ENCODE measurements around the gene TASP1. TPM values are rescaled to one million over a fixed set of nuclear protein-coding genes. Genes with fewer than 3 reads are reported as not detected.

Gene TASP1
- total and polyA plus RNA-seq, 4 donors = 2.5 to 10.0 (median 4.7) TPM

GRCh38 chr20:13356591-13356990 lies 282.1 kb downstream of the TASP1 start:
- Histone ChIP-seq H3K36me3 (ENCODE audit: control insufficient read depth in 4 of 4, insufficient read depth in 3 of 4, low read depth in 1 of 4, low read length in 3 of 4) (no peaks in the 10 kb centered on the region), H3K4me1 (ENCODE audit: control insufficient read depth in 4 of 4, insufficient read depth in 4 of 4, low read length in 3 of 4) (no peaks in the 10 kb centered on the region), H3K9ac (ENCODE audit: low read depth in 1 of 2, low read length in 2 of 2) (no peak overlapping the region), H3K27me3 (ENCODE audit: control insufficient read depth in 4 of 4, insufficient read depth in 4 of 4, low read length in 3 of 4) (no peaks in the 10 kb centered on the region), H3K9me3 (ENCODE audit: control insufficient read depth in 4 of 4, low read length in 3 of 4) (no peaks in the 10 kb centered on the region), H3K27ac (ENCODE audit: low read depth in 1 of 2, low read length in 2 of 2) (no peak overlapping the region), H3K4me3 (ENCODE audit: low read depth in 1 of 3, low read length in 3 of 3) (no peak overlapping the region)
- TF ChIP-seq HNF4G (IDR thresholded peaks at IDR 0.05) = no peak
- no peak for TF ChIP-seq SP1 (IDR thresholded peaks at IDR 0.05)
- TF ChIP-seq FOXA1 (IDR thresholded peaks at IDR 0.05) = no peak
- no peak for TF ChIP-seq ZBTB33 (IDR thresholded peaks at IDR 0.05)
- no peak for TF ChIP-seq REST (IDR thresholded peaks at IDR 0.05)
- no peak for TF ChIP-seq FOXA2 (IDR thresholded peaks at IDR 0.05)
- TF ChIP-seq ATF3 (IDR thresholded peaks at IDR 0.05) = no peak
- TF ChIP-seq TAF1 (conservative IDR thresholded peaks at IDR 0.05) = no peak
- DNase-seq (ENCODE audit: low spot score) = no peak

- Histone ChIP-seq H3K4me3 (ENCODE audit: low read depth in 1 of 3, low read length in 3 of 3) (no peak overlapping the region), H3K4me1 (ENCODE audit: control insufficient read depth in 4 of 4, insufficient read depth in 4 of 4, low read length in 3 of 4) (no peaks in the 10 kb centered on the region), H3K9me3 (ENCODE audit: control insufficient read depth in 4 of 4, low read length in 3 of 4) (no peaks in the 10 kb centered on the region), H3K36me3 (ENCODE audit: control insufficient read depth in 4 of 4, insufficient read depth in 3 of 4, low read depth in 1 of 4, low read length in 3 of 4) (no peaks in the 10 kb centered on the region), H3K27me3 (ENCODE audit: control insufficient read depth in 4 of 4, insufficient read depth in 4 of 4, low read length in 3 of 4) (no peaks in the 10 kb centered on the region), H3K27ac (ENCODE audit: low read depth in 1 of 2, low read length in 2 of 2) (no peak overlapping the region), H3K9ac (ENCODE audit: low read depth in 1 of 2, low read length in 2 of 2) (no peak overlapping the region)
- TF ChIP-seq FOXA2 (IDR thresholded peaks at IDR 0.05) = no peak
- TF ChIP-seq HNF4A (conservative IDR thresholded peaks at IDR 0.05) = no peak
- TF ChIP-seq RAD21 (IDR thresholded peaks at IDR 0.05) = no peak
- TF ChIP-seq ATF3 (IDR thresholded peaks at IDR 0.05) = no peak
- no peak for TF ChIP-seq ZBTB33 (IDR thresholded peaks at IDR 0.05)
- no peak for TF ChIP-seq MAX (IDR thresholded peaks at IDR 0.05)
- TF ChIP-seq FOXA1 (IDR thresholded peaks at IDR 0.05) = no peak
- no peak for TF ChIP-seq REST (IDR thresholded peaks at IDR 0.05)
- no peak for DNase-seq (ENCODE audit: low spot score)
Measured at GRCh38 chr20:13355941-13356486, 282.7 kb downstream of the TASP1 start.
